ENCODE data around the gene GPC6.
"Not testable (repeated sequence)": the region's sequence is repeated elsewhere in the genome, so short reads cannot be mapped to it uniquely, and the experiment has no call there.

The GPC6 gene

GRCh38 chr13:93466502-93467036, 240.0 kb downstream of the GPC6 start:
- no peak for TF ChIP-seq ZNF274 (IDR thresholded peaks at IDR 0.05; ENCODE audit: low read depth, low read length)
- H3K4me3 ChIP-seq (ENCODE audit: low read length), result no peak overlapping the region

DNA sequence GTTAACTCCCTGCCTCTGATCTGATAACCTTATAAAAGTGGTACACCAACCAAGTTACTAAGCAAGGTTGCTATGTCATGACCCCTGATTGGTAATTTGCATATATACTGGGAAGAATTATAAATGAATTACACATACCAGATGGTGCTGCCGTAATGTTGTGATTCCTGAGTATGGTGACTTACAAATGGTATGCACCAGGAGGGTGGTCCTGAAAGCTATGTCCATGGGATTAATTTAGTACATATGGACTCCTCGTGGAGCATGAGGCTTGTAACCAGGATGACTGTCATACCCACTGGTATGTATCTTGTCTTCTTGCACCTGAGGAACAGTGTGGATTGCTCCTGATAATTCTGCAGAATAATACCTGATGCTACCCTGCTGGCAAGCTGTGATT, 240.6 kb downstream of the GPC6 start:
- no peak for TF ChIP-seq ZNF274 (IDR thresholded peaks at IDR 0.05; ENCODE audit: low read depth, low read length)
- no peak overlapping the region for H3K4me3 ChIP-seq (ENCODE audit: low read length)

GRCh38 chr13:93468433-93468832, 241.8 kb downstream of the GPC6 start:
- no peak overlapping the region for H3K4me3 ChIP-seq (ENCODE audit: low read length)
- TF ChIP-seq ZNF274 (IDR thresholded peaks at IDR 0.05; ENCODE audit: low read depth, low read length), result no peak

GRCh38 chr13:93472296-93472695, 245.7 kb downstream of the GPC6 start:
- H3K4me3 ChIP-seq (ENCODE audit: low read length), result no peak overlapping the region
- no peak for TF ChIP-seq ZNF274 (IDR thresholded peaks at IDR 0.05; ENCODE audit: low read depth, low read length)

- no peak for TF ChIP-seq ZNF274 (IDR thresholded peaks at IDR 0.05; ENCODE audit: low read depth, low read length)
- H3K4me3 ChIP-seq (ENCODE audit: low read length), result no peak overlapping the region
These were observed 246.2 kb downstream of the GPC6 start for GRCh38 chr13:93472814-93473296.

- TF ChIP-seq ZNF274 (IDR thresholded peaks at IDR 0.05; ENCODE audit: low read depth, low read length), result no peak
- no peak overlapping the region for H3K4me3 ChIP-seq (ENCODE audit: low read length)
These were observed 247.0 kb downstream of the GPC6 start for GRCh38 chr13:93473441-93474270.

DNA sequence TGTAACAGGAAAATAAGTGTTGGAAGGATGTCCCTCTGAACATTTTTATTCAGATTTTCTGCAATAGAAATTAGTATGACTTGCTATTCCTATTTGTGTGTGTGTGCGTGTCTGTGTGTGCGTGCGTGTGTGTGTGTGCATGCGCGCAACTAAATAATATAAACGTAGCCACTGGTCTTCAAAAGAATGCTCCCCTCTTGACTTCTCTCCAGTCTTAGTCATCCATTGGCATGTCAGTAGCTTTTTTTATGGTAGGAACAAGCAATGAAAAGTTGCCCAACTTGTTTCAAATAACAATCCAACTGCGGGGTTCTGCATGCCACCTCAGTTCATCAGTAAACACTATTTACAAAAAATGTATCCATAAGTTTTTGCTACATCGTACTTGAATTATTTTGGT, 249.6 kb downstream of the GPC6 start:
- no peak for TF ChIP-seq ZNF274 (IDR thresholded peaks at IDR 0.05; ENCODE audit: low read depth, low read length)
- no peak overlapping the region for H3K4me3 ChIP-seq (ENCODE audit: low read length)

DNA sequence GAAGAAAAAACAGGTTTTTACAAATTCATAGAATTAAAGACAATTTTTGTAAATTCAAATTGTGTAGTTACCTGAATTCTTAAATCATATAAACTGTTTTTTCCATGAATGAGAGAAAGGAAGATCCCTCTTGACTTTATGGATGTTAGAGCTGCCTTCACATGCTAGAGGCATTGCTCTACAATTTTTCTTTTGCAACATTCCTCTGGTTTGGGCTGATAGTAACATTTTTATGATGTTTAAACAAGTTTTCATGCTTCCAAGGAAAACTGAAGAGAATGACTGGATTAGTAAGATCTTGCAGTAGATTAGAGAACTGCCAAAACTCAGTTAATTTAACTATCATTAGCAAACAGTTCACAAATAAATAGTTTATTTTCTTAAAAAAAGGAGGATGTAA, 250.6 kb downstream of the GPC6 start:
- no peak overlapping the region for H3K4me3 ChIP-seq (ENCODE audit: low read length)
- no peak for TF ChIP-seq ZNF274 (IDR thresholded peaks at IDR 0.05; ENCODE audit: low read depth, low read length)

DNA sequence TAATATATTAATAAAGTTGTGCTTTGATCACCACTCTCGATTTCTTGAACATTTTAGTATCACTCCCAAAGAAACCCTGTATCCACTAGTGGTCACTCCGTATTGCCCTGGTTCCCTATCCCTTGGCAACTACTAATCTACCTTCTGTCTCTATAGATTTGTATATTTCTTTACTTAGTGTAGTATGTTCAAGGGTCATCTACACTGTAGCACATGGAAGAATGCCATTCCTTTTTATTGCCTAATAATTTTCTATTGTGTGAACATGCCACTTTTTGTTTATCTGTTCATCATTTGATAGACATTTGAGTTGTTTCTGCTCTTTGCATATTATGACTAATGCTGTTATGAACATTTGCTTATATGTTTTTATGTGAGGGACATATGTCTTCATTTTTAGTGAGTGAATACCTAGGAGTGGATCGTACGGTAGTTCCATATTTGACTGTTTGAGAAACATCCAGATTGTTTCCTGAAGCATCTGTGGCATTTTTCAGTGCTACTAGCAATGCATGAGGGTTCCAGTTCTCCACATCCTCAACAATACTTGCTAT, 254.0 kb downstream of the GPC6 start:
- no peak overlapping the region for H3K4me3 ChIP-seq (ENCODE audit: low read length)
- TF ChIP-seq ZNF274 (IDR thresholded peaks at IDR 0.05; ENCODE audit: low read depth, low read length), result no peak

DNA sequence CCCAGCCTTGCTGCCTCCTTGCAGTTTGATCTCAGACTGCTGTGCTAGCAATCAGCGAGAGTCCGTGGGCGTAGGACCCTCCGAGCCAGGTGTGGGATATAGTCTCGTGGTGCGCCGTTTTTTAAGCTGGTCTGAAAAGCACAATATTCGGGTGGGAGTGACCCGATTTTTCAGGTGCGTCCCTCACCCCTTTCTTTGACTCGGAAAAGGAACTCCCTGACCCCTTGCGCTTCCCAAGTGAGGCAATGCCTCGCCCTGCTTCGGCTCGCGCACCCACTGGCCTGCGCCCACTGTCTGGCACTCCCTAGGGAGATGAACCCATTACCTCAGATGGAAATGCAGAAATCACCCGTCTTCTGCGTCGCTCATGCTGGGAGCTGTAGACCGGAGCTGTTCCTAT, 269.5 kb downstream of the GPC6 start:
- not testable (repeated sequence) for H3K4me3 ChIP-seq (ENCODE audit: low read length)

GRCh38 chr13:93496985-93497673, 270.5 kb downstream of the GPC6 start:
- H3K4me3 ChIP-seq (ENCODE audit: low read length), result no peak overlapping the region
- TF ChIP-seq ZNF274 (IDR thresholded peaks at IDR 0.05; ENCODE audit: low read depth, low read length), result no peak

GRCh38 chr13:93499991-93500390, 273.4 kb downstream of the GPC6 start:
- no peak overlapping the region for H3K4me3 ChIP-seq (ENCODE audit: low read length)

DNA sequence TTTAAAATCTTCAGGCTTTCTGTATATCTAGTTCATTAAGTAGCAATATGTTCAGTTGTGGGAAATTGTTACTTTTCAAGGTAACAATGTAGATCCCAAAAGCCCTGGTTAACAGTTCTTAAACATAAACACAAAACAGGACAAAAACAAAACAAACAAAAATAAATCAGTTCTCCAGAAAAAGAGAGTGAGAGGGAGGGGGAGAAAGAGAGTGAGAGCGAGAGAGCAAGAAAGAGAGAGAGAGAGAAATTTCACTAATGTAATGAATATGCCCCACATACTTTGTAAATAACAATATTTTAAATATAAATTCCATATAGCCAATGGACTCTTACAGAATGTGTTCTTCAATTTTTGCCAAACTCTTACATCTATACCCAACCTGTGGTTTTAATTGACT, 275.5 kb downstream of the GPC6 start:
- no peak overlapping the region for H3K4me3 ChIP-seq (ENCODE audit: low read length)
- no peak for TF ChIP-seq ZNF274 (IDR thresholded peaks at IDR 0.05; ENCODE audit: low read depth, low read length)

More at GRCh38 chr13:93499991-93500390, 273.4 kb downstream of the GPC6 start:
- no peak for TF ChIP-seq ZNF274 (IDR thresholded peaks at IDR 0.05; ENCODE audit: low read depth, low read length)

- no peak for TF ChIP-seq ZNF274 (IDR thresholded peaks at IDR 0.05; ENCODE audit: low read depth, low read length)
- H3K4me3 ChIP-seq (ENCODE audit: low read length), result no peak overlapping the region
These were observed 276.5 kb downstream of the GPC6 start for GRCh38 chr13:93502987-93503615.

Data from GM08714 (cell line).